ENCODE data around the gene ZNF396.

DNA sequence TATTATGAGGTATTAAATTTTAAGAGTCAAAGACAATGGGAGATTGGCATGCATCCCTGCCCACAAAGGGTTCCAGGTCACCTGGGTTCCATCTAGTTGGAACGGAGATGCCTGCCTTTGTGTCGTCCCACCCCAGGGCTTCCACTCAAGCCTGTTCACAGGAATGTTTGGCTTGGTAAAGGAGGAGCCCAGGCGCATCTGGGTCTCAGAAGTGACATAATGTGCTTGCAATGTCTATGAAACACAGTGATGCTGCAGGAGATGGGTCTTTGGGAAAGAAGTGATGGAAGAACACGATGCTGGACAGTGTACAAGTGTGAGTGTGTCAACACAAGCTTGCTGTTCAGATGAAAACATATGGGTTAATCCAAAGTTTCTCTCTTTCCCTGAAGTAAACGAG lies 49.6 kb upstream of the ZNF396 start:
- TF ChIP-seq CTCF (IDR thresholded peaks at IDR 0.05) (no peak), POLR2A (IDR thresholded peaks at IDR 0.05) (no peak)
